Measurements from ENCODE around the gene PRKD3. TPM values are rescaled to one million over a fixed set of nuclear protein-coding genes. Genes with fewer than 3 reads are reported as not detected.

Gene PRKD3
- total RNA-seq, 1 experiment from 2014 or later, result 40.2 TPM

GRCh38 chr2:37343537-37344434, 19.2 kb upstream of the PRKD3 start:
- H3K4me3 ChIP-seq (ENCODE audit: low read depth, low read length), result peak overlapping the region; percentile 79
- BruUV-seq (replicated peaks), result no TSS peak
- POLR2A ChIA-PET, result no interaction called here
- CTCF ChIA-PET, result interaction anchor here (0.6 to 1.2 kb wide), 3 partner anchors 18 to 70 kb away, joined by 3 read pairs; no protein-coding TSS in a partner anchor
- peaks cover 16% of the 10 kb centered on the region for H3K4me1 ChIP-seq
- DNase-seq, result peak; percentile 40 to 50
- H3K27me3 Mint-ChIP-seq (ENCODE audit: insufficient read depth, unreplicated experiment), result no peaks in the 10 kb centered on the region
- peak overlapping the region; percentile 75 for H3K4me3 Mint-ChIP-seq (ENCODE audit: unreplicated experiment)
- no peaks in the 10 kb centered on the region for H3K9me3 Mint-ChIP-seq (ENCODE audit: unreplicated experiment)
- peaks cover 10% of the 10 kb centered on the region for H3K4me1 Mint-ChIP-seq (ENCODE audit: low read depth, unreplicated experiment)
- no peaks in the 10 kb centered on the region for H3K9me3 ChIP-seq
- H3K36me3 ChIP-seq (ENCODE audit: control insufficient read depth, insufficient read depth, low read length), result no peaks in the 10 kb centered on the region
- H3K36me3 Mint-ChIP-seq (ENCODE audit: insufficient read depth, unreplicated experiment), result no peaks in the 10 kb centered on the region
- H3K27ac Mint-ChIP-seq (ENCODE audit: unreplicated experiment), result peak overlapping the region; percentile 25
- H3K27me3 ChIP-seq (replicated peaks; ENCODE audit: control insufficient read depth, insufficient read depth, low read length), result no peaks in the 10 kb centered on the region
- peak; percentile 32 to 35 for TF ChIP-seq CTCF (IDR thresholded peaks at IDR 0.05; ENCODE audit: insufficient read depth in 1 of 2, low read depth in 1 of 2, low read length in 1 of 2, severe bottlenecking in 1 of 2, unreplicated experiment in 1 of 2)
- intact Hi-C loops (cut with micrococcal nuclease; ENCODE audit: unreplicated experiment), result loop anchor here (2.0 kb wide), 2 partner anchors 17 to 47 kb away; no protein-coding TSS in a partner anchor

GRCh38 chr2:37342591-37343220, 18.1 kb upstream of the PRKD3 start:
- Histone ChIP-seq H3K27me3 (replicated peaks; ENCODE audit: control insufficient read depth, insufficient read depth, low read length) (no peaks in the 10 kb centered on the region), H3K4me1 (peaks cover 16% of the 10 kb centered on the region), H3K4me3 (ENCODE audit: low read depth, low read length) (no peak overlapping the region), H3K9me3 (no peaks in the 10 kb centered on the region), H3K36me3 (ENCODE audit: control insufficient read depth, insufficient read depth, low read length) (no peaks in the 10 kb centered on the region)
- H3K27me3 Mint-ChIP-seq (ENCODE audit: insufficient read depth, unreplicated experiment), result no peaks in the 10 kb centered on the region
- BruUV-seq (replicated peaks), result no TSS peak
- no peaks in the 10 kb centered on the region for H3K36me3 Mint-ChIP-seq (ENCODE audit: insufficient read depth, unreplicated experiment)
- intact Hi-C loops (cut with micrococcal nuclease; ENCODE audit: unreplicated experiment), result loop anchor here (2.0 kb wide), 2 partner anchors 16 to 48 kb away; no protein-coding TSS in a partner anchor
- POLR2A ChIA-PET, result interaction anchor here (0.6 kb wide), 1 partner anchor 832 kb away, joined by 3 read pairs; no protein-coding TSS in a partner anchor
- TF ChIP-seq CTCF (IDR thresholded peaks at IDR 0.05; ENCODE audit: insufficient read depth in 1 of 2, low read depth in 1 of 2, low read length in 1 of 2, severe bottlenecking in 1 of 2, unreplicated experiment in 1 of 2), result no peak
- no peak for DNase-seq
- no peaks in the 10 kb centered on the region for H3K9me3 Mint-ChIP-seq (ENCODE audit: unreplicated experiment)
- CTCF ChIA-PET, result interaction anchor here (1.2 kb wide), 1 partner anchor 17 kb away, joined by 3 read pairs; no protein-coding TSS in a partner anchor
- no peak overlapping the region for H3K4me3 Mint-ChIP-seq (ENCODE audit: unreplicated experiment)
- H3K4me1 Mint-ChIP-seq (ENCODE audit: low read depth, unreplicated experiment), result peaks cover 20% of the 10 kb centered on the region
- no peak overlapping the region for H3K27ac Mint-ChIP-seq (ENCODE audit: unreplicated experiment)

- H3K36me3 Mint-ChIP-seq (ENCODE audit: insufficient read depth, unreplicated experiment), result no peaks in the 10 kb centered on the region
- intact Hi-C loops (cut with micrococcal nuclease; ENCODE audit: unreplicated experiment), result no loop called here
- no peak for TF ChIP-seq CTCF (IDR thresholded peaks at IDR 0.05; ENCODE audit: insufficient read depth in 1 of 2, low read depth in 1 of 2, low read length in 1 of 2, severe bottlenecking in 1 of 2, unreplicated experiment in 1 of 2)
- peaks cover 23% of the 10 kb centered on the region for H3K4me1 Mint-ChIP-seq (ENCODE audit: low read depth, unreplicated experiment)
- CTCF ChIA-PET, result interaction anchor here (1.1 kb wide), 1 partner anchor 537 kb away, joined by 3 read pairs; no protein-coding TSS in a partner anchor
- Histone ChIP-seq H3K27me3 (replicated peaks; ENCODE audit: control insufficient read depth, insufficient read depth, low read length) (no peaks in the 10 kb centered on the region), H3K9me3 (no peaks in the 10 kb centered on the region), H3K36me3 (ENCODE audit: control insufficient read depth, insufficient read depth, low read length) (no peaks in the 10 kb centered on the region), H3K4me1 (peaks cover 16% of the 10 kb centered on the region), H3K4me3 (ENCODE audit: low read depth, low read length) (no peak overlapping the region)
- no peak overlapping the region for H3K27ac Mint-ChIP-seq (ENCODE audit: unreplicated experiment)
- no peaks in the 10 kb centered on the region for H3K9me3 Mint-ChIP-seq (ENCODE audit: unreplicated experiment)
- DNase-seq, result no peak
- no TSS peak for BruUV-seq (replicated peaks)
- POLR2A ChIA-PET, result no interaction called here
- no peaks in the 10 kb centered on the region for H3K27me3 Mint-ChIP-seq (ENCODE audit: insufficient read depth, unreplicated experiment)
- no peak overlapping the region for H3K4me3 Mint-ChIP-seq (ENCODE audit: unreplicated experiment)
These were observed 16.0 kb upstream of the PRKD3 start for GRCh38 chr2:37340637-37341036.

Data from Caco-2 (cell line).